Astrocyte (in vitro differentiated cells and primary cell): ENCODE data around the gene TNNI3K. TPM values are rescaled to one million over a fixed set of nuclear protein-coding genes. Genes with fewer than 3 reads are reported as not detected.

ENCODE experiments used
- DNase-seq: peaks from one replicate; pipeline ENCODE4 v3.0.0-alpha.2; 2010; ENCODE audit warnings: low read depth
- FAIRE-seq: peaks from 2 replicates; lab custom pipeline; 2011; peaks lifted over from hg19 to GRCh38; lab: Jason Lieb, UNC
- H2AFZ ChIP-seq: 2 replicates; pipeline ENCODE4 v1.6.0; 2012; ENCODE audit warnings: low read depth, low read length, inconsistent platforms
- H3K27ac ChIP-seq: 2 replicates; pipeline ENCODE4 v1.5.1; 2011; ENCODE audit warnings: low read depth, low read length, inconsistent platforms
- H3K27me3 ChIP-seq: 2 replicates; pipeline ENCODE4 v1.6.0; 2011; ENCODE audit warnings: low read length, inconsistent platforms; ENCODE audit not compliant: insufficient read depth
- H3K36me3 ChIP-seq: 2 replicates; pipeline ENCODE4 v1.5.1; 2011; ENCODE audit warnings: low read length, inconsistent platforms; ENCODE audit not compliant: insufficient read depth
- H3K4me1 ChIP-seq: 2 replicates; pipeline ENCODE4 v1.5.1; 2011; ENCODE audit warnings: low read length, inconsistent platforms; ENCODE audit not compliant: insufficient read depth
- H3K4me2 ChIP-seq: 2 replicates; pipeline ENCODE4 v1.6.0; 2012; ENCODE audit warnings: low read length, inconsistent platforms
- H3K4me3 ChIP-seq: 2 replicates; pipeline ENCODE4 v1.5.1; 2011; ENCODE audit warnings: low read depth, mild to moderate bottlenecking, low read length, inconsistent platforms; ENCODE audit not compliant: insufficient read depth
- H3K79me2 ChIP-seq: 2 replicates; pipeline ENCODE4 v1.6.0; 2012; ENCODE audit warnings: mild to moderate bottlenecking, low read length, inconsistent platforms; ENCODE audit not compliant: insufficient read depth
- H3K9ac ChIP-seq: 2 replicates; pipeline ENCODE4 v1.6.0; 2012; ENCODE audit warnings: mild to moderate bottlenecking, low read length, inconsistent platforms
- H3K9me3 ChIP-seq: 2 replicates; pipeline ENCODE4 v1.5.1; 2012; ENCODE audit warnings: low read depth, mild to moderate bottlenecking, low read length, inconsistent platforms; ENCODE audit not compliant: insufficient read depth
- H4K20me1 ChIP-seq: 2 replicates; pipeline ENCODE4 v1.6.0; 2012; ENCODE audit warnings: low read length, inconsistent platforms; ENCODE audit not compliant: insufficient read depth
- H3K27ac Mint-ChIP-seq: one replicate; pipeline ENCODE4 v1.8.0; 2021; ENCODE audit warnings: mild to moderate bottlenecking, mixed read lengths; ENCODE audit not compliant: unreplicated experiment
- H3K27me3 Mint-ChIP-seq: one replicate; pipeline ENCODE4 v1.8.0; 2021; ENCODE audit warnings: low read depth, mixed read lengths; ENCODE audit not compliant: unreplicated experiment
- H3K36me3 Mint-ChIP-seq: one replicate; pipeline ENCODE4 v1.8.0; 2021; ENCODE audit warnings: low read depth, mixed read lengths; ENCODE audit not compliant: unreplicated experiment
- H3K4me1 Mint-ChIP-seq: one replicate; pipeline ENCODE4 v1.8.0; 2021; ENCODE audit warnings: low read depth, mixed read lengths; ENCODE audit not compliant: unreplicated experiment
- H3K4me3 Mint-ChIP-seq: one replicate; pipeline ENCODE4 v1.8.0; 2021; ENCODE audit warnings: mild to moderate bottlenecking, moderate library complexity, mixed read lengths; ENCODE audit not compliant: unreplicated experiment
- H3K9me3 Mint-ChIP-seq: one replicate; pipeline ENCODE4 v1.8.0; 2021; ENCODE audit warnings: mild to moderate bottlenecking, mixed read lengths; ENCODE audit not compliant: unreplicated experiment
- EZH2 ChIP-seq: IDR thresholded peaks from 2 replicates; pipeline ENCODE4 v1.6.1; 2012; ENCODE audit warnings: mild to moderate bottlenecking, low read length, inconsistent platforms; ENCODE audit not compliant: insufficient read depth
- total RNA-seq: library from RNA; stranded (reverse); gene quantifications from 2 replicates; pipeline ENCODE4 v1.2.1, GENCODE V29; 2021
- TF ChIP-seq, protein P1 (sequence below): IDR thresholded peaks from 2 replicates; pipeline ENCODE4 v1.5.1; 2011; ENCODE audit warnings: low read depth, mild to moderate bottlenecking, inconsistent platforms, low read length, moderate library complexity; ENCODE audit not compliant: insufficient read depth

The TNNI3K gene
- total RNA-seq, 1 donor from 2014 or later, result 0.45 TPM

DNA sequence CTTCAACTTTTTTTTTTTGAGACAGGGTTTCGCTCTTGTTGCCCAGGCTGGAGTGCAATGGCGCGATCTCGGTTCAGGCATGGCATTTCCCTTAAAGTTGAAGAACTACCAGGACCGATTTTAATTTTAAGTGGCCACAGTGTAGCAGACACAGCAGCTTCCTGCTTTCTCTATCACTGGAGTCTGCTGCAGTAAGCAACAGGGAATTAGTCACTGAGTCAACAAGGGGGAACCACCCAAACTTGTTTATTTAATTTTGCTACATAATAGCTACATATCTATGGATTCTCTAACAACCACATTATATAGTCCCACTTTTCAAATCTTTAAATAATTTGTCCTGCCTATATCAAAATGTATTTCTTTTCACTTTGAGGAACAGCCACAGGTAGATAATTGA, 12.5 kb upstream of the TNNI3K start:
- TF ChIP-seq EZH2, result no peak
- TF ChIP-seq, protein P1, sequence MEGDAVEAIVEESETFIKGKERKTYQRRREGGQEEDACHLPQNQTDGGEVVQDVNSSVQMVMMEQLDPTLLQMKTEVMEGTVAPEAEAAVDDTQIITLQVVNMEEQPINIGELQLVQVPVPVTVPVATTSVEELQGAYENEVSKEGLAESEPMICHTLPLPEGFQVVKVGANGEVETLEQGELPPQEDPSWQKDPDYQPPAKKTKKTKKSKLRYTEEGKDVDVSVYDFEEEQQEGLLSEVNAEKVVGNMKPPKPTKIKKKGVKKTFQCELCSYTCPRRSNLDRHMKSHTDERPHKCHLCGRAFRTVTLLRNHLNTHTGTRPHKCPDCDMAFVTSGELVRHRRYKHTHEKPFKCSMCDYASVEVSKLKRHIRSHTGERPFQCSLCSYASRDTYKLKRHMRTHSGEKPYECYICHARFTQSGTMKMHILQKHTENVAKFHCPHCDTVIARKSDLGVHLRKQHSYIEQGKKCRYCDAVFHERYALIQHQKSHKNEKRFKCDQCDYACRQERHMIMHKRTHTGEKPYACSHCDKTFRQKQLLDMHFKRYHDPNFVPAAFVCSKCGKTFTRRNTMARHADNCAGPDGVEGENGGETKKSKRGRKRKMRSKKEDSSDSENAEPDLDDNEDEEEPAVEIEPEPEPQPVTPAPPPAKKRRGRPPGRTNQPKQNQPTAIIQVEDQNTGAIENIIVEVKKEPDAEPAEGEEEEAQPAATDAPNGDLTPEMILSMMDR, result no peak
- Histone ChIP-seq H3K9ac (no peak overlapping the region), H2AFZ (no peak overlapping the region), H3K36me3 (no peaks in the 10 kb centered on the region), H3K79me2 (no peaks in the 10 kb centered on the region), H4K20me1 (no peaks in the 10 kb centered on the region), H3K9me3 (no peaks in the 10 kb centered on the region), H3K27me3 (no peaks in the 10 kb centered on the region), H3K27ac (no peak overlapping the region), H3K4me2 (no peak overlapping the region), H3K4me3 (no peak overlapping the region), H3K4me1 (no peaks in the 10 kb centered on the region)
- FAIRE-seq, result no peak
- no peaks in the 10 kb centered on the region for H3K9me3 Mint-ChIP-seq
- no peak for DNase-seq
- H3K4me1 Mint-ChIP-seq, result no peaks in the 10 kb centered on the region
- H3K36me3 Mint-ChIP-seq, result no peaks in the 10 kb centered on the region
- H3K27ac Mint-ChIP-seq, result no peak overlapping the region
- no peaks in the 10 kb centered on the region for H3K27me3 Mint-ChIP-seq
- H3K4me3 Mint-ChIP-seq, result no peak overlapping the region

DNA sequence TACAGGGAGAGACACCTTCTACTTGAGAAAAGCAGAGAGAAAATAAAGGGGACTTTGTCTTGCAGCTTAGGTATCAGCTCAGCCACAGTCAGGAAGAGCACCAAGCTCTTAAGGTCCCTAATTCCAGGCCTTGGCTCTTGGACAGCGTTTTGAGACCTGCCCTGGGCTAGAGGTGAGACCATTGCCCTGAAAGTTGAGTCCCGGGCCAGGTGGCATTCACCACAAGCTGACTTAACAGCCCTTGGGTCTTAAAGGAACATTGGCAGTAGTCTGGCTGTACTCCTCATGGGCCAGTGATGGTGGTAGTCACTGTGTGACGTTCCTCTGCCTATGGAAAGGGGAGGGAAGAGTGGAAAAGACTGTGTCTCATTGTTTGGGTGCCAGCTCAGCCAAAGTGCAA, 11.7 kb upstream of the TNNI3K start:
- Histone ChIP-seq H3K9me3 (no peaks in the 10 kb centered on the region), H3K4me3 (no peak overlapping the region), H3K36me3 (no peaks in the 10 kb centered on the region), H3K4me2 (no peak overlapping the region), H2AFZ (no peak overlapping the region), H3K79me2 (no peaks in the 10 kb centered on the region), H3K27ac (no peak overlapping the region), H3K9ac (no peak overlapping the region), H3K4me1 (no peaks in the 10 kb centered on the region), H3K27me3 (no peaks in the 10 kb centered on the region), H4K20me1 (no peaks in the 10 kb centered on the region)
- no peaks in the 10 kb centered on the region for H3K27me3 Mint-ChIP-seq
- no peaks in the 10 kb centered on the region for H3K4me1 Mint-ChIP-seq
- TF ChIP-seq EZH2, result no peak
- TF ChIP-seq, protein P1, result no peak
- H3K36me3 Mint-ChIP-seq, result no peaks in the 10 kb centered on the region
- FAIRE-seq (no peak), DNase-seq (no peak)
- no peak overlapping the region for H3K4me3 Mint-ChIP-seq
- H3K27ac Mint-ChIP-seq, result no peak overlapping the region
- no peaks in the 10 kb centered on the region for H3K9me3 Mint-ChIP-seq

DNA sequence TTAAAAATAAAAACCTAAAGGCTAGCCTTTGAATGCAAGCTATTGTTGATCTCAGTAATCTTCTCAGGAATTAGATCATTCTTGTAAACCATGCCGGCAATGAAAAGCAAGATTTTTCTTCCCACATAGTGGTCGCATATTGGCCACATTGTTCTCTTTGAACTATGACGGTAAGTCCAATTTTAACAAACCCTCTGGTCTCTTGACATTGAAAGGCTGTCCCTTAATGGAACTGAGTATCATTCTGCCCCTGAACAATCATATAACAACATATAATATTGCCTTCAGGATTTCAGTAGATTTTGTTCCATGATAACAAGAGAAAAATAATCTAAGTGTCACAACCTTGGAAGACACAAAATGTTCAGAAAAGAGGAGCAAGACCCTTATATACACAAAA, 1.3 kb downstream of the TNNI3K start:
- Histone ChIP-seq H3K9ac (no peak overlapping the region), H3K27me3 (no peaks in the 10 kb centered on the region), H3K9me3 (no peaks in the 10 kb centered on the region), H3K4me3 (no peak overlapping the region), H4K20me1 (no peaks in the 10 kb centered on the region), H3K4me1 (no peaks in the 10 kb centered on the region), H2AFZ (no peak overlapping the region), H3K79me2 (no peaks in the 10 kb centered on the region), H3K27ac (no peak overlapping the region), H3K4me2 (no peak overlapping the region), H3K36me3 (no peaks in the 10 kb centered on the region)
- Mint-ChIP-seq H3K27me3 (no peaks in the 10 kb centered on the region), H3K36me3 (no peaks in the 10 kb centered on the region), H3K9me3 (no peaks in the 10 kb centered on the region), H3K4me1 (no peaks in the 10 kb centered on the region), H3K4me3 (no peak overlapping the region), H3K27ac (no peak overlapping the region)
- TF ChIP-seq, protein P1, result no peak
- FAIRE-seq, result no peak
- no peak for DNase-seq
